GM03348 (cell line): Measurements from ENCODE around the gene KIAA0825.
A peak's percentile ranks its signal among the peaks of the same experiment; 100 is the strongest.

Source experiments
- DNase-seq: peaks from one replicate; pipeline ENCODE4 v3.0.0; 2012; ENCODE audit warnings: low spot score

The KIAA0825 gene

DNA sequence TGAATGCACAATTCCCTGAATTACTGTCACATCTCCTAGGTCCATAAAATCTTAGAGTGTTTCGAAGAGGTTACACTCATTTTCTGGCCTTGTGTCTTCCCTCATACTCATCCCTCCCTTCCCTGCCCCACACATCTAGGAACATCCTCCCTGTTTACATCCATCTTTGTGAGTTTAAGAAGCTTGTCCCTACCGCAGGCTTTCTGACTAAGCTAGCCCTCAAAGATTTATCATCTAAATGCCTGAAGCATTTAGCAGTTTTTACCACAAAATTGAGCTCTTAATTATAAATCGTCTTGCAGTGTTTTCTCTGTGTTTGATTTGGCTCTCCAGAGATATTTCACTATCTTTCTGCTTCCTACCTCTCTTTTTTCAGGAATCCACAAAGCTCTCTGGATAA is 374.8 kb downstream of the KIAA0825 start:
- peak; percentile 48 for DNase-seq

DNA sequence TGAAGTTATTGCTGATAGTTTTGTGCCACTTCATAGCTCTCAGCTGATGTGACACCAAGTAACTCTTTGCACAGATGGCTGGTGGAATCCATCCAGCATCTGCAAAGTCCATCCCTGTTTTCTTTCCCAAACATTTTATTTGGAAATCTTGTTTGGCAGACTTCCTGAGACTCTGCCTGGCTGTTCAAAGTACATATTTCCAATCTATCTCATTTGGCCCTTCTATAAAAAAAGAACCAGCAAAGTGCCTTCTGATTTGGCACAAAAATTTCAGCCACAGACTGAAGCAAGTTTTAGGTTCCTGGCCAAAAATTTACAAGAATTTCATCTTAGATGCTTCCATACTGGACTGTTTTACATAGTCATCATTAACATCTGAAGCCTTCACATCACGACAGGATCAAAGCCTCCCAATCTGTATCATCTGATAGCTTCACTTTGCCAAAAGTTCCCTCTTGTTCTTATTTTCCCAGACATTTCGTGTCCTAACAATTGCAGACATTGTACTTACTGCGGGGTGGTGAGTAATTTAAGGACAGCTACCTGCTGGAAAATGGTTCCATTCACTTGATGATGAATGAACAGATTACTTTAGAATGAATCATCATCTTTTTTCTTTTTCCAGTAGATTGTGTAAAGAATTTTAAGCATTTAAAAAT is 377.3 kb downstream of the KIAA0825 start:
- peak; percentile 40 for DNase-seq

DNA sequence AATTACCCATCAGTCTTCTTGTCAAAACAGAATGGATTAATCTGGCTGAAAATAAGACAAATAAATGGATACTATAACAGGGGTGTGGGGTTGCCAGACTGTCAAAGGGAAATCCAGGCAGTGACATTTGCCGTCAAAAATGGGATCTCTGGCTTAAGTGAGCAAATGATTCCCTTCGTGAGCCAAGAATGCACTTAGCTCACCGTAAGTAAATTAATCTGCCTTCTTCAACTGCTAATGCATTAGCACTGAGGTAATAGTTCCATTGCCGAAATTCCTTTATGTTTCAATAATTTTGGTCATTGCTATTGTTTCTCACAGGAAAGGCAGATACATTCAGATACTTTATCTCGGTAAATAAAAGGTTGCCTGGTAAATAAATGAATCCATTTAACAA is 377.8 kb downstream of the KIAA0825 start:
- DNase-seq, result no peak

DNA sequence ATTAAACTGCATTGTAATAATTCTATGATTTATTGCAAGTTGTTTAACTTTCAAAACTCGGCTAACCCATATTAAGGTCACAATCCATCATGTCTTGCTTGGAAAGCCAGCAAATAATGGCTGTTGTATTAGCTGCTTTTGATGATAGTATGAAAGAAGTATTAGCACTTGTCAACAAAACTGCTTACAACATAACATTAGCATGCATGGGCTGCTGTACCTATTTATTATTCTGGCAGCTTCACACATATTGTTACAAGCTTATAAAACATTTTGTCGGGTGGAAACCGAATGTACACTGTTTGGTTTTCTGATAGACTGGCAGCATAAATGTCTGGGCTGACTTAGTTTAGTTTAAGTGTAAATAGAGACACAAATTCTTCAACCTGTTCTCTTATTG is 378.3 kb downstream of the KIAA0825 start:
- no peak for DNase-seq

DNA sequence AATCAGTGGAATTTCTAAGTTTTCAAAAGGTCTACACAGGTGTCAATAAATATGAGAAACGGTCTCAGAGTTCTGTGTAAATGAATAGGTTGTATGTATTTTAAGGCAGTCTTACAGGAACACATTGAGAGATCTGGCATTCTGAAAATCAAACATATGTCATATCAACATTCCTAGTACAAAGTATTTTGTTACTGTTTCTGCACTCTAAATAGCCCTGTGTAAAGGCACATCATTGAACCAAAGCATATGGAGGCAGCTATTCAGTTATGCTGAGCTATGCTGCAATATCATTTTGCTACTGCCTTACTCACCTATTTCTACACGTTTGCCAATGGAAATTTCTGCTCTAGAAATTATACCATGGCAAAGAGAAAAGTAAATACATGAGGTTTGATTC is 379.1 kb downstream of the KIAA0825 start:
- no peak for DNase-seq

DNA sequence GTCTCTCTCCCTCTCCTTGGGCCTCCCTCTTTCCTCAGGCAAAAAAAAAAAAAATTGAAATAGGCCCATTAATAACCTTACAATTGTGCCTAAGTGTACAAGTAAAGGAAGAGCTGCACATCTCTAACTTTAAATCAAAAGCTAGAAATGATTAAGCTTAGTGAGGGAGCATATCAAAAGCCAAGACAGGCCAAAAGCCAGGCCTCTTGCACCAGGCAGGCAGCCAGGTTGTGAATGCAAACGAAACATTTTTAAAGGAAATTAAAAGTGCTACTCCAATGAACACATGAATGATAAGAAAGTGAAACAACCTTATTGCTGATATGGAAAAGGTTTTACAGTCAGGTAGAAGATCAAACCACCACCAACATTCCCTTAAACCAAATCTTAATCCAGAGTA is 383.4 kb downstream of the KIAA0825 start:
- no peak for DNase-seq

DNA sequence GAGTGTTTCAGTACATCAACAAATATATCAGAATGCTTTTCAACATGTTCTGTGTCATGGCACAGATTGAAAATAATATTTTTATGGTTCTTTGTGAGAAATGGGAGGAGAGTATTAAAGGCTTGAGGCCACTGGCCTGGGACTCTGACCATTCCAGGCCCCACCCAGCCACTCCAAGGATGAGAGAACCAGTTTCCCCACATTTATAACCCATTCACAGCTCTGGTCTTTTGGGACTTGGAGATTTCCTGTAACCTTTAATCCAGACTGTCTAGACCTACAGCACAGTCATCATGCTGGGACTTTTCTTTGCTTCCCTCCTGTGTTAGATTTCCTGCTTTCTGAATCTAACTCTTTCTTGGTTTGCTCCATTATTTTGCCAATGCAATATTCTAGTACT is 389.6 kb downstream of the KIAA0825 start:
- peak; percentile 6 for DNase-seq

DNA sequence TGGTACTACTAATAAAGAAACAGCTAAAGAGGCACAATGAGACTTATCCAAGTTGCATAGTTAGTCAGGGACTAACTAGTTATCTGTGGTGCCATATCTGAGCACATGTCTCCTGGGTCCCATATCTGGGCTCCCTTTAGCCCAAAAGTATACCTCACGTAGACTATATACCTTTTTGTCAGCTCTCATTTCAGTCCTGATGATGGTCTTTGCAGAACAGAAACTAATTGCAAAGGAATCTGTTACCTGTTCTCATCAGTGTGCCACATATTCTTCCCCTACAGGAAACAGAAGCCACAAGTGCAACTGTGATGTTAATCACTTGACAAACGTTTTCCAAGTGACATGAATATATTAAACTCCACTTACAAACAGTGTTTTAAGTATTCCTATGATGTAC is 395.2 kb downstream of the KIAA0825 start:
- DNase-seq, result no peak

DNA sequence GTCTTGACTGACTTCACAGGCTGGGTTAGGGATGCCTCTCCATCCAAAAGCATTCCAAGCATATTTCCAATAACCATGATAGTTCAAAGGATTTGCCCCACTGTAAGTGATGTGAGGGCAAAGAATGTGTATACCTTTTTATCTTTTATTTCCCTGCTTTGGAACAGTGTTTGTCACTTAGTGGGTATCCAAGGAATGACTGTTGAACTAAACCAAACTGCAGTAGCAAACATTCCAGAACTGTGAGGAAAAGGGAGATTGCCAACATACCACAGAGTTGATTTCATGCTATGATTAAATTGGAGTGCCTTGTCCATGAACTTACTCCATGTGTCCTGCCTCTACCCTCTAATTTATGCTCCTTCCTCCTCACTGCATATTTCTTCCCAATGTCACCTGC is 400.0 kb downstream of the KIAA0825 start:
- DNase-seq, result peak; percentile 81

DNA sequence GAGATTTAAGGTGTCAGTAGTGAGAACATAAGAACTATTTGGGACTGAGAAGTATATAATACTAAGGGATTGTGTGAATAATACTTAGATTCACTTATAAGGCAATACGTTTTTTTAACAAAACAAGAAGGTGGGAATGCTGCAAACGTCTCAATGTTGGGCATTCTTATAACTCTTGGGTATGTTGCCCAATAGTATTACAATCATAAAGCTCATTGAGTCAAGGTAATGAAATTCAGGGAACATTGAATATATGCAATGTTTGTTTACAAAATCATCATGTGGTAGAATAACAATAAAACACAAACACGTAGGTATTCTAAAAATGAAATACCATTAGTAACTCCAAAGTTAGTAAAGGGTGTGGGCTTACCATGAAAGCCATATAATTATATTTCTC is 400.7 kb downstream of the KIAA0825 start:
- no peak for DNase-seq

DNA sequence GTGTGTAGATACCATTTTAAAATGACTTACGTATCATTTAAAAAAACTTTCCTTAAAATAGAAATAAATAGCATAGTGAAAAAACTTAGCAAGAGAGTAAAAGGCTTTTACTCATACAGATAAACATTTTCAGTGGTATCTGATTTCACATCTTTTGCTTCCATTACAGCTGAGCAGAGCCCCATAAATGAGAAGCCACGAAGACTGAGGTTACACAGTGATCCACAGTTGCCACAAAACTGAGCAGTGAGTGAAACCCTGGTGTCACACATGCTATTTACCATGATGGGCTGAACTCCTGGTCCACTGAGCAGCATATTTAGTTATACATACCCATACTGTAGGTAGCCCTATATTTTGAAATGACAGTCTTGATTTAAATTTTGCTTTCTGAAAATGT is 401.2 kb downstream of the KIAA0825 start:
- DNase-seq, result no peak

DNA sequence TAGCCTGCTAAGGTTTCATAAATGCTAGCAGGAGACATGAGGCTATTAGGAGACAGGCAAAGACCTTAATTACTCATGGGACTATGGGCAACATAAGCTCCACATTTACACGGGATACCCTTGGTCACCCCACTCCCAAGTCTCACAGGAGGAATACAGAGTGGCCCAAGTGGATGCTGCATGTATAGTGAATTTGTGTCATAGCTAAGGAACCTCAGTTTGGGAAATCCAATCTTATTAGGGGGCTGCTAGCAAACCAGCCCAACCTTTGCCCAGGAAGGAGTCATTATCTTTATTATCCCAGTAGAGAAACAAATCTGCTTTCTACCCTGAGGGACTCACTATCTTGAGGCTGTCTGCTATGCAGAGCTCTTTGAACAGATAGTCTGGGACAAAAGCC is 405.9 kb downstream of the KIAA0825 start:
- no peak for DNase-seq

DNA sequence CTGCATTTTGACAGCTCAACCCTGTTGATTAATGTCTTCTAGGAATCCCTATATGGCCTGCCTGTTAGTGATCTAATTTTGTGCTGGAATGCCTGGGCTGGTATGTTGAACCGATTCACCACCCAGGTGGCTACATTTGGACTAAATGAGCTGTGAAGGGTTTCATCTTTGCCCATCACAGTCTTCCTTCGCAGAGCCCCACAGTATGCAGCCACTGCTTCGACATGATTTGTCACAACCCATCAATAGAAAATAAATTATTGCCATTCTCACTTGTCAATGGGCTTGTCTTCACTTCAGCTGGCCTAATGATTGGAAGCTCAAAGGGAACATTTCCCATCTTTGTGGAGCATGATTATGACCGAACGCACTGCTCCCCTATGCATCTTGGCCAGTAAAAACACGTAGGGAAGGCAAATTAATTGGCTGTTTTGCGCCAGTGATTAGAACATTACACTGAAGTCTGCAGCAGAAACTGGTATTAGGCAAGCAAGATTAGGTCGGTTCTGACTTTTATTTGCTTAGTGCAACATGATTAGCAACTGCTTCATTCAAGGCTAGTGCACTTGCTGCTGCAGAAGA is 408.5 kb downstream of the KIAA0825 start:
- no peak for DNase-seq

DNA sequence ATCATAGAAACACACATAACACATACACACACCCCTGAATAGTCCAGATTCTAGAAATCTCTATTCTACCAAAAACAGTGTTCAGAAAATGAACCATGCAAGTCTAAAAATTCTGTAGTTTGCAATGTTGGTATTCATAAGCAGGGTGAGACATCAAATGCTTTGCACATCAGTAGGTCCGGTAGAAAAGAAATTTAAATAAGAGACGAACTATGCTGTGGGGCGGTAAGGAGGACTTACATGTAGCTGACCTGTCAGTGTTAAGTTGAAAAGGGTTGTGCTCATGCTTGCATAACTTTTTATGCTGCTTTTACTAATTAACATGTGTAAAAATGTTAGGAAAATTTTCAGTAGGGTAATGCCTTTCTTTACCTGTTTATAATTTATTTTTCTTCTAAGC is 409.1 kb downstream of the KIAA0825 start:
- no peak for DNase-seq

DNA sequence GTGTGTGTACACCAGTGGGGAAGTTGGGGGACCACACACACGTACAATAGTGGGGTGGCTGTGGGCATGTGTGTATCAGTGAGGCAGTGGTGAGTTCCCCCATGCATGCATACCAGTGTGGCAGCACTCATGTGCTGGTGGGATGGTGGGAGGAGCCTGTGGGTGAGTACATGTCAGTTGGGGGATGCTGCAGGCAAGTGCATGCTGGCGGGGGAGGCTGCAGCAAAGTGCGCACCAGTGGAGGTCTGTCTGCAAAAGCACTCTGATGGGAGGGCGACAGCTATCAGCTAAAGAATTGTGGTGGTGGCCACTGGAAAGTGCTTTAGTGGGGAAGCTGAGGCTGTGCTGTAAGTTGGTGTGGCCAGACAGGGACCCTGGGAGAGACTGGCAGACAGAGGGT is 418.8 kb downstream of the KIAA0825 start:
- DNase-seq, result no peak

DNA sequence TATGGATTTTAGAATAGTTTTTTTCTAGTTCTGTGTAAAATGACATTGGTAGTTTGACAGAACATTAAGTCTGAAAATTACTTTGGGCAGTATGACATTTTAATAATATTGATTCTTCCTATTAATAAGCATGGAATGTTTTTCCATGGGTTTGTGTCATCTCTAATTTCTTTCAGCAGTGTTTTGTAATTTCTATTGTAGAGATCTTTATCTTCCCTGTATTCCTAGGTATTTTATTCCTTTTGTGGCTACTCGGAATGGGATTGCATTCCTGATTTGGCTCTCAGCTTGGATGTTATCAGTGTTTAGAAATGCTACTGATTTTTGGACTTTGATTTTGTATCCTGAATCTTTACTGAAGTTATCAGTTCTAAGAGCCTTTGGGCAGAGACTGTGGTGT is 420.4 kb downstream of the KIAA0825 start:
- DNase-seq, result no peak

DNA sequence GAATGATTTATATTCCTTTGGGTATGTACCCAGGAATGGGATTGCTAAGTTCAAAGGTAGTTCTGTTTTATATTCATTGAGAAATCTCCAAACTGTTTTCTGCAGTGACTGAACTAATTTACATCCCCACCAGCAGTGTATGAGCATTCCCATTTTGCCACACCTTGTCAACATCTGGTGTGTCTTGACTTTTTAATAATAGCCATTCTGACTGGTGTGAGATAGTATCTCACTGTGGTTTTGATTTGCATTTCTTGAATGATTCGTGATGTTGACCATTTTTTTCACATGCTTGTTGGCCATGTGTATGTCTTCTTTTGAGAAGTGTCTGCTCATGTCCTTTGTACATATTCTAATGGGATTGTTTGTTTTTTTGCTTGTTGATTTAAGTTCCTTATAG is 421.5 kb downstream of the KIAA0825 start:
- DNase-seq, result no peak

DNA sequence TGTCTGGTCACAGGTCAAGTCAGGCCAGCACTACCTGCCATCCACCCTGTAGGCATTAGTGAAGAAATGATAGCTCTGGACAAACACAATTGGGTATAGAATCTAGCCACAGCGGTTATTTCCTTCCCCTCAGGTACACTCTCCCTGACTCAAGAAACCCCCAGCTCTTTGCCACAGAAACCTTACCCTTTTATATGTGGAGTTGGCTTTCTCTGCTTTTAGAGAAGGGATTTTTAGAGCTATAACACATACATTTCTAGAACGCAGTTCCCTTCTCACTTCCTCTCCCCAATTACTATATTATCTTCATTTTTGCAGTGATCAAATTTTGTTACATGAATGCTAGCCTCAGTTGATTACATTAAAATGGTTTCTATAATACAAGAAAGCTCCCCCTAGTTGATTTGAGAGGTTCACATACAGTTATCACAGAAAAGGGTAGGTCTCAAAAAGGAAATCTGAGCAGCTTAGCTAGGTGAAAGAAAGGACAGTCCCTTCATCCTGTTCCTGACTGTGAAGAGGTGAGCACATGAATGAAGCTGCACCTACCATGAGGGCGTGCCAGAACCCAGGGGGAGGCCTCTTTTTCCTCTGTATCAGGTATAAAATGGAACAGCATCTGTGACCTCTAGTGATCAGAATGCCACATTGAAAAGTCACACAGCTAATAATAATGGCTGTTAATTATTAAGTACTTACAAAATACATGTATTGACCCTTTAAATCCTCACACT is 425.6 kb downstream of the KIAA0825 start:
- no peak for DNase-seq

DNA sequence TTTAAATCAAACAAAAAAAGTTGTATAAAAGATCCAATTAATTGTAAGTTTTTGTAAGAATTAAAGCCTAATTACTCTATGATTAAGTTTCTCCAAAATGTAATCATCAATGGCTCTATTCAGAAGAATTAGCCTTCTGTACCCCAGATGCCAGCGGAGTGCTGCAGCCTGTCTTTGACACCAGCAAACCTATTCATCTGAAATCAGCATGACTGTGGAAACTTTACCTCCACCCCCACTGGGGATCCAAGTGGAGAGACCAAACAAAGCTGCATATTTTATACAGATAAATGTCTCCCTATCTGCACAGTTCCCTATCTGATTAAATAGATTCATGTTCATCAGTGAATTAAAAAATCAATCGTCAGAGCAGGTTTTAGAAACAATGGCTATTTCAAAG is 426.8 kb downstream of the KIAA0825 start:
- DNase-seq, result no peak

DNA sequence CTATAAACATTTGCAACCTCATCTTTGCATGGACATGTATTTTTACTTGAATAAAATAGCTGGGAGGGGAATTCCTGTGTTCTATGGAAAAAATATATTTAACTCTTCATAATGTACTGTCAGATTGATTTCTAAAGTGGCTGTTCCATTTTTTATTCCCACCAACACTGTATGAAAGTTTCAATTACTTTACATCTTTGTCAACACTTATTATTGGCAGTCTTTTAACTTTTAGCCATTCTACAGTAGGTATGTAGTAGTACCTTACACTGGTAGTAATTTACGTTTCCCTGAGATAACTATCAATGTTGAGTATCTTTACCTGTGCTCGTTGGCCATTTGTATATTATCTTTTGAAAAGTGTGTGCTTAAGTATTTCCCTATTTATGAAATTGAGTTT is 429.7 kb downstream of the KIAA0825 start:
- DNase-seq, result no peak

DNA sequence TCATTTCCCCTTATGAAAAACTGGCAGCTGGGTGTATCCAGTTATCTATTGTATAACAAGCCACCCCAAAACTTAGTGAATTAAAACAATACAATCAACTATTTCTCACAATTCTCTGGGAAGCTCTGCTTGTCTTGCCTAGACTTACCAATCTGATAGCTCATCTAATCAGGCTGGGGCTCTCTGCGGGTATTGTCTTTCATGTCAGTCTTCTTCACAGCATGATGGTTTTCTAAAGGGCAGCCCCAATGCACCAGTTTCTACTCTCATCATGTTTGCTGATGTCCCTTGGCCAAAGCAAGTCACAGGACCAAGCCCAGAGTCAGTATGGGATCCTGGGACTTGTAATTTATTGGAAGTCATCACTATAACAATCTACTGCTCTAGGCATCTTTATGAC is 433.5 kb downstream of the KIAA0825 start:
- no peak for DNase-seq

DNA sequence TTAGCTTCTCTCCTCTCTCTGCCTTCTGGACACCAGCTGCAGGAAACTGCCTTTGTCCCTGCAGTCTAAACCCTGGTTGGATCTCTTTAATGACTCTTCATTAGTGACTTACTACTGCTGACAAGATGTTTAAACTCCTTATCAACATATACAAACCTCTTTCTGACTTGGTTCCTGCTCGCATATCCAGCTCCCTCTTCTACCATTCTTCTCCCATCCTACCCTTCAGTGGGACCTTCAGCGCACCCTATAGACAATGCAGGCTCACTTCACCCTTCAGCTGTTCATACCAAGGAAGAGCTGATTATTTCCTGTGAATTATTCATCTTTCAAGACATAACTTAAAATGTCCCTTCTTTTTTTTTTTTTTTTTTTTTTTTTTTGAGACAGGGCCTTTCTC is 436.5 kb downstream of the KIAA0825 start:
- DNase-seq, result no peak

DNA sequence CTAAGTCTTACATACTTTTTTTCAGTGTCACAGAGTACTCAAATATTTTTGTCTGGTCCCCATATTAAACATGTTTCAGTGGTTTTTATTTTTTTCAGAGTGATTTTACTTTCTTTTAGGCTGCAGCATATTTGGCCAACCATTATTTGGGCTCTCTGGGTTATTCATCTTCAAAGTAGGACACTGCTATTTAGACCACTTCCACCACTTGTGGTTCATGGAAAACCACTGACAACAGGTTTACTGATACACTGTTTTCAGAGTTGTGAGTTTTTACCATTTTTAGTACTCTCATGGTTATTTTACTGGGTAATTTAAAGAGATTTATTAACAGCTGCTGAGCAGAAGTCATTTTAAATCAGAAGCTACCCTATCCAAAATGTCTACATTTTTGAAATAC is 437.6 kb downstream of the KIAA0825 start:
- DNase-seq, result no peak

DNA sequence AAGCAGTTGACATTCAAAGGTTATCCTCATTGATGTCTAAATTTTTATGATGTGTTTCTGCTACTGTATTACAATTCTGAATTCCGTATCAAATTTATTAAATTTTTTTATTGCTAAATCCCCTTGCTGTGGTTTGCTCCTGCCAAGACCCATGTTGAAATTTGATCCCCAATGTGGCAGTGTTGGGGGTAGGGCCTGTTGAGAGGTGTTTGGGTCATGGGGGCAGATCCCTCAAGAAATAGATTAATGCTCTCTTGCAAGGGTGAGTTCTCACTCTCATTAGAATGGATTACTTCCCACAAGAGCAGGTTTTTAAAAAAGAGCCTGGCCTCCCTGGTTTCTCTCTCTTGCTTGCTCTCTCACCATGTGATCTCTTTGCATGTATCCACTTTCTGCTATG is 442.5 kb downstream of the KIAA0825 start:
- no peak for DNase-seq
